K562 (cell line): ENCODE measurements around the gene DRAXIN. TPM values are rescaled to one million over a fixed set of nuclear protein-coding genes. Genes with fewer than 3 reads are reported as not detected.

Source experiments
- ATAC-seq: fragments of 200-7000 bp; cut with Tn5 transposase; 3 replicates; pipeline ENCODE4 v1.9.1; 2020; ENCODE audit warnings: moderate library complexity
- BruUV-seq: library from RNA; stranded (reverse); fragments of 400-500 nt; replicated peaks from 2 replicates; lab custom pipeline; 2021; lab: Mats Ljungman, UMichigan
- CTCF ChIA-PET: fragments of 300-600 bp; formaldehyde crosslinking; extraction: SDS; loops from one replicate; lab custom pipeline; 2021; ENCODE audit warnings: low intra/inter-chr PET ratio; lab: Yijun Ruan, JAX
- POLR2A ChIA-PET: fragments of 300-600, 350-650 bp; sonication (Branson Sonifier 250); formaldehyde crosslinking; extraction: SDS; loops from one replicate; lab custom pipeline; 2021; ENCODE audit warnings: antibody characterized with exemption, inconsistent platforms; lab: Yijun Ruan, JAX
- DNase-seq, 4 experiments: peaks; one replicate each; pipeline versions ENCODE4 v3.0.0 to v3.0.0-alpha.2; 2011 to 2018; ENCODE audit warnings: low spot score in 3 of 4, mixed read lengths in 3 of 4; ENCODE audit errors: extremely low read depth in 1 of 4
- FAIRE-seq: peaks from 2 replicates; lab custom pipeline; 2011; peaks lifted over from hg19 to GRCh38; lab: Jason Lieb, UNC
- H2AFZ ChIP-seq: 2 replicates; pipeline ENCODE4 v1.6.0; 2011; ENCODE audit warnings: low read depth, low read length, control low read depth, inconsistent platforms
- H3K27ac ChIP-seq: fragments of 200-600 bp; 3 replicates; pipeline ENCODE4 v1.8.0; 2011; ENCODE audit warnings: low read depth, mild to moderate bottlenecking, control low read depth, inconsistent platforms, low read length, moderate library complexity, mixed read lengths; ENCODE audit errors: extremely low read depth
- H3K27me3 ChIP-seq, 2 experiments: fragments of 300-600 bp in 1 of 2; 2 replicates in 1 of 2; 3 replicates in 1 of 2; pipeline versions ENCODE4 v1.6.0 to v1.8.0; 2011; ENCODE audit warnings: inconsistent platforms in 2 of 2, low read length in 2 of 2, mild to moderate bottlenecking in 1 of 2, mixed read lengths in 1 of 2, moderate library complexity in 1 of 2; ENCODE audit not compliant: control insufficient read depth in 2 of 2, insufficient read depth in 2 of 2
- H3K36me3 ChIP-seq: fragments of 300-600 bp; 3 replicates; pipeline ENCODE4 v1.8.0; 2011; ENCODE audit warnings: mild to moderate bottlenecking, low read length, inconsistent platforms; ENCODE audit not compliant: control insufficient read depth, insufficient read depth
- H3K4me1 ChIP-seq, 2 experiments: fragments of 200-600 bp in 1 of 2; replicated peaks in 1 of 2; 2 replicates in 1 of 2; 3 replicates in 1 of 2; pipeline versions ENCODE4 v1.5.1 to v1.8.0; 2011; ENCODE audit warnings: inconsistent platforms in 2 of 2, low read length in 2 of 2, mild to moderate bottlenecking in 1 of 2, mixed read lengths in 1 of 2, moderate library complexity in 1 of 2; ENCODE audit not compliant: control insufficient read depth in 2 of 2, insufficient read depth in 2 of 2
- H3K4me2 ChIP-seq: 2 replicates; pipeline ENCODE4 v1.6.1; 2011; ENCODE audit warnings: low read length, control low read depth, inconsistent platforms, mixed read lengths; ENCODE audit not compliant: insufficient read depth
- H3K4me3 ChIP-seq: fragments of 200-600 bp; sonication (generic), shearing (Covaris generic); 2 replicates; pipeline ENCODE4 v1.5.1; 2016; ENCODE audit warnings: control low read depth, inconsistent platforms
- H3K79me2 ChIP-seq: fragments of 200-600 bp; 3 replicates; pipeline ENCODE4 v1.8.0; 2011; ENCODE audit warnings: low read length, inconsistent platforms; ENCODE audit not compliant: control insufficient read depth, insufficient read depth
- H3K9ac ChIP-seq, 2 experiments: 2 replicates each; pipeline versions ENCODE4 v1.6.0 to v1.6.1; 2011; ENCODE audit warnings: low read depth in 2 of 2, low read length in 2 of 2, control low read depth in 1 of 2, inconsistent platforms in 1 of 2, mild to moderate bottlenecking in 1 of 2, mixed read lengths in 1 of 2; ENCODE audit not compliant: insufficient read depth in 1 of 2
- H3K9me1 ChIP-seq: one replicate; pipeline ENCODE4 v1.6.0; 2011; ENCODE audit warnings: inconsistent platforms, mild to moderate bottlenecking, low read length, moderate library complexity; ENCODE audit not compliant: control insufficient read depth, insufficient read depth
- H3K9me3 ChIP-seq: replicated peaks from 2 replicates; pipeline ENCODE4 v1.5.1; 2011; ENCODE audit warnings: low read depth, low read length, inconsistent platforms; ENCODE audit not compliant: control insufficient read depth, insufficient read depth
- H4K20me1 ChIP-seq: replicated peaks from 2 replicates; pipeline ENCODE4 v1.6.1; 2011; ENCODE audit warnings: low read length, inconsistent platforms, mixed read lengths; ENCODE audit not compliant: control insufficient read depth, insufficient read depth
- CBFA2T3 ChIP-seq: fragments of 450-650 bp; IDR thresholded peaks from 2 replicates; pipeline ENCODE4 v1.6.1; 2017
- CC2D1A ChIP-seq: fragments of 450-650 bp; IDR thresholded peaks from 2 replicates; pipeline ENCODE4 v1.6.1; 2017; ENCODE audit warnings: mild to moderate bottlenecking
- CHCHD3 ChIP-seq: fragments of 250-450 bp; sonication (Bioruptor Pico); IDR thresholded peaks from 2 replicates; pipeline ENCODE4 v2.1.2; 2022; ENCODE audit warnings: mild to moderate bottlenecking
- CREM ChIP-seq: IDR thresholded peaks from 2 replicates; pipeline ENCODE4 v1.6.1; 2014; ENCODE audit warnings: antibody characterized with exemption, low read depth
- CTCFL ChIP-seq: IDR thresholded peaks from 2 replicates; pipeline ENCODE4 v1.6.1; 2011; ENCODE audit warnings: borderline replicate concordance, low read depth, mild to moderate bottlenecking, moderate library complexity, low read length; ENCODE audit not compliant: insufficient read depth, poor library complexity, severe bottlenecking
- HES1 ChIP-seq: fragments of 450-650 bp; IDR thresholded peaks from 2 replicates; pipeline ENCODE4 v1.6.1; 2016; ENCODE audit warnings: low read depth, mild to moderate bottlenecking, moderate library complexity
- IFI16 ChIP-seq: fragments of 250-450 bp; sonication (Bioruptor Pico); IDR thresholded peaks from 2 replicates; pipeline ENCODE4 v2.1.2; 2022; ENCODE audit warnings: mild to moderate bottlenecking, inconsistent platforms
- SMC3 ChIP-seq: conservative IDR thresholded peaks from 2 replicates; pipeline ENCODE4 v1.6.1; 2011; ENCODE audit warnings: low read depth, low read length, improper control_type of control experiment; ENCODE audit not compliant: insufficient read depth
- TCF15 ChIP-seq: fragments of 250-450 bp; sonication (Bioruptor Pico); IDR thresholded peaks from 2 replicates; pipeline ENCODE4 v1.8.0; 2022; ENCODE audit warnings: moderate library complexity, mild to moderate bottlenecking, inconsistent platforms
- THAP12 ChIP-seq: fragments of 250-450 bp; sonication (Bioruptor Pico); IDR thresholded peaks from 2 replicates; pipeline ENCODE4 v1.9.0; 2021; ENCODE audit warnings: mild to moderate bottlenecking, inconsistent platforms
- ZC3H11A ChIP-seq: IDR thresholded peaks from 2 replicates; pipeline ENCODE4 v1.6.1; 2012; ENCODE audit warnings: low read depth, low read length, improper control_type of control experiment
- ZNF232 ChIP-seq: sonication (generic); formaldehyde crosslinking; IDR thresholded peaks from 2 replicates; pipeline ENCODE4 v1.8.0; 2022; ENCODE audit warnings: mild to moderate bottlenecking, missing genetic modification reagents
- ZNF449 ChIP-seq: fragments of 250-450 bp; sonication (Bioruptor Pico); IDR thresholded peaks from 2 replicates; pipeline ENCODE4 v1.8.0; 2022; ENCODE audit warnings: moderate library complexity, mild to moderate bottlenecking, inconsistent platforms
- ZNF717 ChIP-seq: fragments of 250-450 bp; sonication (Bioruptor Pico); IDR thresholded peaks from 2 replicates; pipeline ENCODE4 v1.5.0; 2021
- WGBS: fragments of 100-300 bp; shearing (Covaris generic); methylation state at CpG from one replicate; pipeline ENCODE4 v1.1.6; 2016; ENCODE audit warnings: low coverage, mixed read lengths; ENCODE audit not compliant: insufficient coverage; ENCODE audit errors: missing lambda C conversion rate; 5-methylcytosine and 5-hydroxymethylcytosine counted together
- in situ Hi-C: fragments of 300-500 bp; cut with MboI; formaldehyde crosslinking; loops from 4 replicates; pipeline ENCODE4 v1.15.0; 2018; ENCODE audit warnings: inconsistent platforms, mixed read lengths
- intact Hi-C: fragments of 100-400 bp; cut with micrococcal nuclease; formaldehyde crosslinking; loops from 2 replicates; pipeline ENCODE4 v1.14.2; 2022
- polyA plus RNA-seq, 8 experiments: library from polyadenylated mRNA; depleted of rRNA in 4 of 8; stranded (reverse) in 5 of 8; unstranded in 3 of 8; fragments of >200 nt; fragmentation: Nextera tagmentation in 2 of 8; fragmentation: Illumina TruSeq in 1 of 8; extraction: Ambion mirVana in 2 of 8; extraction: Trizol in 1 of 8; gene quantifications; 2 replicates each; pipeline versions ENCODE4 v1.2.1 to v1.2.3, GENCODE V29; 2011 to 2014; ENCODE audit warnings: inconsistent platforms in 1 of 8, missing spikeins in 1 of 8
- total RNA-seq, 7 experiments: library from RNA; depleted of rRNA in 6 of 7; stranded (reverse); fragments of >200 nt in 6 of 7; fragmentation: Illumina TruSeq in 2 of 7; extraction: Trizol in 2 of 7; gene quantifications; 2 replicates each; pipeline versions ENCODE4 v1.2.1 to v1.2.3, GENCODE V29; 2011 to 2021; ENCODE audit warnings: low replicate concordance in 1 of 7

Gene DRAXIN
- total and polyA plus RNA-seq, 9 of the 15 experiments (the other 6 are each of a cell fraction or from before 2014, with no cell fraction given) = 0.01 to 0.04 (median 0.01) TPM; not detected in 6

GRCh38 chr1:11719313-11720032, 28.0 kb downstream of the DRAXIN start:
- no peaks in the 10 kb centered on the region for H3K9me3 ChIP-seq
- H4K20me1 ChIP-seq = no peaks in the 10 kb centered on the region
- CTCF ChIA-PET = interaction anchor here (0.6 to 3.7 kb wide), 9 partner anchors 30 to 221 kb away, joined by 3 to 52 read pairs (median 3); partner anchors contain the start of gene FBXO6
- H3K36me3 ChIP-seq = no peaks in the 10 kb centered on the region
- FAIRE-seq (peak; percentile 91), ATAC-seq (peak; percentile 79), DNase-seq (peak; percentile 71 to 85 (median 77))
- no peak overlapping the region for H3K27ac ChIP-seq
- peak overlapping the region; percentile 86 for H2AFZ ChIP-seq
- peak overlapping the region; percentile 67 for H3K4me2 ChIP-seq
- H3K27me3 ChIP-seq = peaks cover 19 to 25% of the 10 kb centered on the region in 2 experiments; a peak in 4 of 5 replicates
- no TSS peak for BruUV-seq
- H3K4me1 ChIP-seq = peaks cover 4 to 13% of the 10 kb centered on the region in 2 experiments; a peak in 4 of 5 replicates
- WGBS = 19% methylated on average over 44 of the region's 44 CpGs
- H3K4me3 ChIP-seq = no peak overlapping the region
- peak overlapping the region in 1 of 2 experiments; percentile 87; a peak in 2 of 4 replicates for H3K9ac ChIP-seq
- POLR2A ChIA-PET = interaction anchor here (0.6 to 1.6 kb wide), 12 partner anchors 9 to 82 kb away, joined by 3 to 6 read pairs (median 4); partner anchors contain the start of genes AGTRAP and FBXO6
- intact Hi-C loops (loop anchor here (1.0 to 10.0 kb wide), 3 partner anchors 30 to 685 kb away; no protein-coding TSS in a partner anchor), in situ Hi-C loops (loop anchor here (5.0 kb wide), 2 partner anchors 62 to 672 kb away; partner anchors contain the start of gene MASP2)
- no peaks in the 10 kb centered on the region for H3K79me2 ChIP-seq
- no peaks in the 10 kb centered on the region for H3K9me1 ChIP-seq
- peak; percentile 59; the same call in 1 of the 2 replicates for TF ChIP-seq THAP12 (CRISPR knock-in tag)
- peak; percentile 58; the same call in 1 of the 2 replicates for TF ChIP-seq CREM
- TF ChIP-seq ZNF449 (CRISPR knock-in tag) = no peak
- peak; percentile 95 for TF ChIP-seq SMC3
- no peak for TF ChIP-seq IFI16 (CRISPR knock-in tag)
- TF ChIP-seq CBFA2T3 = no peak
- peak; percentile 70; the same call in 1 of the 2 replicates for TF ChIP-seq ZNF232 (CRISPR knock-in tag)
- TF ChIP-seq CHCHD3 (CRISPR knock-in tag) = no peak
- no peak for TF ChIP-seq ZNF717 (CRISPR knock-in tag)
- no peak for TF ChIP-seq HES1
- no peak for TF ChIP-seq CTCFL
- no peak for TF ChIP-seq TCF15 (CRISPR knock-in tag)
- peak; percentile 91 for TF ChIP-seq CC2D1A
- TF ChIP-seq ZC3H11A = no peak
